B cell (primary cell): ENCODE measurements around the gene WDR38. TPM values are rescaled to one million over a fixed set of nuclear protein-coding genes. Genes with fewer than 3 reads are reported as not detected.

Source experiments
- ATAC-seq: fragments of 200-7000 bp; cut with Tn5 transposase; one replicate; pipeline ENCODE4 v1.10.0; 2021; ENCODE audit warnings: low read depth, mild to moderate bottlenecking, moderate number of reproducible peaks, moderate library complexity
- CTCF ChIA-PET: fragments of 350-600 bp; sonication (Branson Sonifier 250); formaldehyde crosslinking; loops from one replicate; lab custom pipeline; 2021; ENCODE audit warnings: antibody characterized with exemption, inconsistent platforms; lab: Charles Lee
- POLR2A ChIA-PET: fragments of 350-600 bp; sonication (Branson Sonifier 250); formaldehyde crosslinking; loops from one replicate; lab custom pipeline; 2021; ENCODE audit warnings: antibody characterized with exemption; lab: Charles Lee
- DNase-seq: peaks from one replicate; pipeline ENCODE4 v3.0.0; 2013
- H2AFZ ChIP-seq: 2 replicates; pipeline ENCODE4 v1.6.1; 2012; ENCODE audit warnings: mild to moderate bottlenecking, low read depth, low read length; ENCODE audit not compliant: insufficient read depth, poor library complexity, severe bottlenecking
- H3K27ac ChIP-seq, 2 donors: 1 replicate in 1 of 2; 2 replicates in 1 of 2; pipeline ENCODE4 v1.5.1; 2012 to 2013; ENCODE audit warnings: low read length in 2 of 2, mild to moderate bottlenecking in 2 of 2, moderate library complexity in 1 of 2
- H3K27me3 ChIP-seq, 4 experiments: fragments of 200-600 bp in 1 of 4; sonication (generic) in 1 of 4; replicated peaks in 1 of 4; 1 replicate in 2 of 4; 2 replicates in 2 of 4; pipeline versions ENCODE4 v1.6.1 to v1.7.0; 2013 to 2016; ENCODE audit warnings: low read length in 3 of 4, mild to moderate bottlenecking in 2 of 4, mixed read lengths in 1 of 4, moderate library complexity in 1 of 4; ENCODE audit not compliant: insufficient read depth in 4 of 4, control insufficient read depth in 3 of 4; ENCODE audit errors: control extremely low read depth in 1 of 4
- H3K36me3 ChIP-seq, 2 experiments: replicated peaks in 1 of 2; 1 replicate in 1 of 2; 2 replicates in 1 of 2; pipeline versions ENCODE4 v1.6.1 to v1.7.1; 2013; ENCODE audit warnings: low read length in 1 of 2; ENCODE audit not compliant: insufficient read depth in 2 of 2, control insufficient read depth in 1 of 2; ENCODE audit errors: control extremely low read depth in 1 of 2, extremely low read depth in 1 of 2
- H3K4me1 ChIP-seq, 2 donors: fragments of 200-600 bp in 1 of 2; sonication (generic) in 1 of 2; 1 replicate in 1 of 2; 2 replicates in 1 of 2; pipeline versions ENCODE4 v1.5.1 to v1.6.1; 2013 to 2017; ENCODE audit warnings: low read length in 2 of 2; ENCODE audit not compliant: control insufficient read depth in 2 of 2, insufficient read depth in 2 of 2
- H3K4me2 ChIP-seq: replicated peaks from 2 replicates; pipeline ENCODE3; 2012; ENCODE audit warnings: mild to moderate bottlenecking, low read depth, low read length; ENCODE audit not compliant: poor library complexity, severe bottlenecking
- H3K4me3 ChIP-seq, 5 experiments: fragments of 200-600 bp in 1 of 5; sonication (generic) in 1 of 5; 1 replicate in 3 of 5; 2 replicates in 2 of 5; pipeline versions ENCODE4 v1.5.1 to v1.7.0; 2011 to 2016; ENCODE audit warnings: low read length in 4 of 5, mild to moderate bottlenecking in 4 of 5, low read depth in 2 of 5, control low read depth in 1 of 5, moderate library complexity in 1 of 5; ENCODE audit not compliant: insufficient read depth in 1 of 5; ENCODE audit errors: control extremely low read depth in 1 of 5, extremely low read depth in 1 of 5
- H3K79me2 ChIP-seq: fragments of 200-600 bp; sonication (generic); one replicate; pipeline ENCODE4 v1.6.0; 2016; ENCODE audit warnings: low read length; ENCODE audit not compliant: control insufficient read depth, insufficient read depth
- H3K9ac ChIP-seq: fragments of 200-600 bp; sonication (generic); 2 replicates; pipeline ENCODE4 v1.6.1; 2017; ENCODE audit warnings: mild to moderate bottlenecking, low read length, moderate library complexity
- H3K9me3 ChIP-seq, 3 donors: one replicate each; pipeline versions ENCODE4 v1.6.1 to v1.7.1; 2013; ENCODE audit warnings: low read length in 2 of 3; ENCODE audit not compliant: control insufficient read depth in 2 of 3, insufficient read depth in 1 of 3; ENCODE audit errors: control extremely low read depth in 1 of 3
- H4K20me1 ChIP-seq: 2 replicates; pipeline ENCODE4 v1.6.0; 2012; ENCODE audit warnings: mild to moderate bottlenecking, low read length; ENCODE audit not compliant: insufficient read depth, control insufficient read depth, poor library complexity, severe bottlenecking
- H3K27ac Mint-ChIP-seq: one replicate; pipeline ENCODE4 v1.8.0; 2021; ENCODE audit warnings: mixed read lengths
- H3K27me3 Mint-ChIP-seq: one replicate; pipeline ENCODE4 v1.8.0; 2021; ENCODE audit warnings: mixed read lengths
- H3K4me1 Mint-ChIP-seq: one replicate; pipeline ENCODE4 v1.8.0; 2021; ENCODE audit warnings: mixed read lengths
- H3K4me3 Mint-ChIP-seq: one replicate; pipeline ENCODE4 v1.8.0; 2021; ENCODE audit warnings: mixed read lengths
- H3K9me3 Mint-ChIP-seq: one replicate; pipeline ENCODE4 v1.8.0; 2022; ENCODE audit warnings: mixed read lengths; ENCODE audit not compliant: insufficient read depth
- EZH2 ChIP-seq: IDR thresholded peaks from 2 replicates; pipeline ENCODE4 v1.6.1; 2012; ENCODE audit warnings: borderline replicate concordance, low read depth, mild to moderate bottlenecking, moderate library complexity, low read length; ENCODE audit not compliant: insufficient read depth, poor library complexity, severe bottlenecking
- WGBS: methylation state at CpG from one replicate; pipeline ENCODE4 v1.1.5; 2013; ENCODE audit warnings: missing lambda C conversion rate; ENCODE audit not compliant: insufficient coverage; 5-methylcytosine and 5-hydroxymethylcytosine counted together
- intact Hi-C: fragments of 100-400 bp; cut with micrococcal nuclease; formaldehyde crosslinking; loops from one replicate; pipeline ENCODE4 v1.10.0; 2022
- polyA plus RNA-seq: library from polyadenylated mRNA; depleted of rRNA; stranded (reverse); fragments of >200 nt; gene quantifications from 2 replicates; pipeline ENCODE4 v1.2.3, GENCODE V29; 2012
- total RNA-seq, 2 donors: library from RNA; stranded (reverse); fragments of 120-200 nt in 1 of 2; gene quantifications; 1 replicate in 1 of 2; 2 replicates in 1 of 2; pipeline versions ENCODE4 v1.2.3 to v1.2.4, GENCODE V29; 2013 to 2022
- TF ChIP-seq, protein P1 (sequence below): fragments of 200-600 bp; IDR thresholded peaks from one replicate; pipeline ENCODE4 v1.8.0; 2022; ENCODE audit warnings: antibody characterized with exemption, mild to moderate bottlenecking

Gene WDR38
- total and polyA plus RNA-seq, 2 donors (not counting 1 experiment from before 2014, with no cell fraction given) = not detected

GRCh38 chr9:124861342-124862229 lies 8.3 kb downstream of the WDR38 start, which contains the start of the genes ARPC5L and RPL35:
TSS of gene ARPC5L (plus strand) at chr9:124862130. CDS start at chr9:124869291, 7,161 bp downstream.
TSS of gene RPL35 (minus strand) at chr9:124861957. CDS start at chr9:124861912, 45 bp downstream.
- Histone ChIP-seq H3K4me2 (peak within 1 kb of the TSS; percentile 75), H3K27me3 (no peaks in the 10 kb centered on the region), H3K4me1 (peaks cover 18 to 34% of the 10 kb centered on the region in 2 donors), H2AFZ (peak within 1 kb of the TSS; percentile 94), H3K4me3 (peak within 1 kb of the TSS; percentile 43 to 91 (median 81)), H3K27ac (peak within 1 kb of the TSS; percentile 88 to 93), H3K9ac (peak within 1 kb of the TSS; percentile 77), H3K79me2 (peaks cover 3% of the 10 kb centered on the region), H3K9me3 (no peaks in the 10 kb centered on the region), H3K36me3 (peaks cover 0 to 43% of the 10 kb centered on the region in 2 experiments), H4K20me1 (peaks cover 41% of the 10 kb centered on the region)
- Mint-ChIP-seq H3K27me3 (no peaks in the 10 kb centered on the region), H3K4me3 (peak within 1 kb of the TSS; percentile 99), H3K4me1 (peaks cover 28% of the 10 kb centered on the region), H3K27ac (peak within 1 kb of the TSS; percentile 98), H3K9me3 (no peaks in the 10 kb centered on the region)
- peak; percentile 96 for ATAC-seq
- TF ChIP-seq, protein P1, sequence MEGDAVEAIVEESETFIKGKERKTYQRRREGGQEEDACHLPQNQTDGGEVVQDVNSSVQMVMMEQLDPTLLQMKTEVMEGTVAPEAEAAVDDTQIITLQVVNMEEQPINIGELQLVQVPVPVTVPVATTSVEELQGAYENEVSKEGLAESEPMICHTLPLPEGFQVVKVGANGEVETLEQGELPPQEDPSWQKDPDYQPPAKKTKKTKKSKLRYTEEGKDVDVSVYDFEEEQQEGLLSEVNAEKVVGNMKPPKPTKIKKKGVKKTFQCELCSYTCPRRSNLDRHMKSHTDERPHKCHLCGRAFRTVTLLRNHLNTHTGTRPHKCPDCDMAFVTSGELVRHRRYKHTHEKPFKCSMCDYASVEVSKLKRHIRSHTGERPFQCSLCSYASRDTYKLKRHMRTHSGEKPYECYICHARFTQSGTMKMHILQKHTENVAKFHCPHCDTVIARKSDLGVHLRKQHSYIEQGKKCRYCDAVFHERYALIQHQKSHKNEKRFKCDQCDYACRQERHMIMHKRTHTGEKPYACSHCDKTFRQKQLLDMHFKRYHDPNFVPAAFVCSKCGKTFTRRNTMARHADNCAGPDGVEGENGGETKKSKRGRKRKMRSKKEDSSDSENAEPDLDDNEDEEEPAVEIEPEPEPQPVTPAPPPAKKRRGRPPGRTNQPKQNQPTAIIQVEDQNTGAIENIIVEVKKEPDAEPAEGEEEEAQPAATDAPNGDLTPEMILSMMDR = peak; percentile 48
- no peak for TF ChIP-seq EZH2
- CTCF ChIA-PET = interaction anchor here (1.0 to 7.9 kb wide), 6 partner anchors 9 to 244 kb away, joined by 3 to 61 read pairs (median 12); partner anchors contain the start of genes NR6A1, OLFML2A and WDR38
- POLR2A ChIA-PET = interaction anchor here (0.5 to 2.8 kb wide), 9 partner anchors 8 to 400 kb away, joined by 3 to 26 read pairs (median 4); partner anchors contain the start of genes GAPVD1, NR6A1 and WDR38
- intact Hi-C loops = loop anchor here (1.0 to 10.0 kb wide), 8 partner anchors 8 to 1943 kb away; partner anchors contain the start of genes GAPVD1, HSPA5, NR6A1 and PSMB7
- WGBS = under 1% methylated on average over 92 of the region's 92 CpGs
- DNase-seq = peak; percentile 96
